ENCODE results near the gene AP2A2. TPM values are rescaled to one million over a fixed set of nuclear protein-coding genes. Genes with fewer than 3 reads are reported as not detected.

AP2A2 gene
- total RNA-seq, 1 experiment from 2014 or later = 55.5 TPM

GRCh38 chr11:1054143-1055108 lies 128.8 kb downstream of the AP2A2 start (continued):
- TF ChIP-seq YY1 (IDR thresholded peaks at IDR 0.05; ENCODE audit: extremely low read depth, insufficient replicate concordance, low read depth, low read length) (no peak), EZH2 (IDR thresholded peaks at IDR 0.05) (no peak), ATF3 (IDR thresholded peaks at IDR 0.05) (no peak), RAD21 (IDR thresholded peaks at IDR 0.05; ENCODE audit: low read depth) (no peak), CTCF (IDR thresholded peaks at IDR 0.05 in 2 of 3, conservative IDR thresholded peaks at IDR 0.05 in 1 of 3; ENCODE audit: borderline replicate concordance in 1 of 3, insufficient read depth in 1 of 3, low read depth in 2 of 3, low read length in 2 of 3) (no peak), POLR2A (IDR thresholded peaks at IDR 0.05; ENCODE audit: borderline replicate concordance, extremely low read depth, insufficient read depth, insufficient read length) (no peak)

GRCh38 chr11:1055109-1055703 lies 129.5 kb downstream of the AP2A2 start:
- Histone ChIP-seq H3K4me2 (ENCODE audit: low read length) (no peak overlapping the region), H3K9me3 (ENCODE audit: control insufficient read depth in 1 of 2, insufficient read depth in 1 of 2, low read depth in 1 of 2, low read length in 2 of 2) (no peaks in the 10 kb centered on the region), H3K9me2 (ENCODE audit: insufficient read depth) (no peaks in the 10 kb centered on the region), H4K20me1 (ENCODE audit: insufficient read depth) (no peaks in the 10 kb centered on the region), H3K4me1 (ENCODE audit: control insufficient read depth in 1 of 2, insufficient read depth in 2 of 2, low read length in 2 of 2) (peaks cover 3 to 30% of the 10 kb centered on the region in 2 experiments; a peak in 3 of 4 replicates), H3K79me2 (ENCODE audit: insufficient read depth, low read length) (no peaks in the 10 kb centered on the region), H3K27me3 (ENCODE audit: insufficient read depth, low read length) (no peaks in the 10 kb centered on the region), H3K4me3 (replicated peaks in 1 of 2; ENCODE audit: low read depth in 1 of 2, low read length in 2 of 2) (no peak overlapping the region), H3K27ac (ENCODE audit: low read depth, low read length) (no peak overlapping the region), H3K36me3 (ENCODE audit: control insufficient read depth in 1 of 2, insufficient read depth in 2 of 2, low read length in 2 of 2) (no peaks in the 10 kb centered on the region), H3K9ac (ENCODE audit: low read length) (no peak overlapping the region), H2AFZ (ENCODE audit: low read depth, low read length, poor library complexity, severe bottlenecking) (no peak overlapping the region)
- ChIA-PET POLR2A (interaction anchor here (1.2 kb wide), 1 partner anchor 235 kb away, joined by 3 read pairs; no protein-coding TSS in a partner anchor), CTCF (no interaction called here), RAD21 (ENCODE audit: low non-redundant PET in 1 of 2, low total read pairs in 2 of 2, uncharacterized antibody in 2 of 2, unreplicated experiment in 2 of 2) (no interaction called here)
- BruUV-seq (replicated peaks) = no TSS peak
- DNase-seq (ENCODE audit: low read depth, low spot score) (no peak), ATAC-seq (no peak)
- intact Hi-C loops (cut with micrococcal nuclease) = loop anchor here (10.0 kb wide), 1 partner anchor 180 kb away; no protein-coding TSS in a partner anchor
- no peak for TF ChIP-seq REST (IDR thresholded peaks at IDR 0.05; ENCODE audit: low read depth)
- no peak for TF ChIP-seq ZBTB33 (IDR thresholded peaks at IDR 0.05; ENCODE audit: extremely low read depth, insufficient replicate concordance, low read length)
- TF ChIP-seq EZH2phosphoT487 (IDR thresholded peaks at IDR 0.05; ENCODE audit: borderline replicate concordance) = no peak
- TF ChIP-seq JUND (IDR thresholded peaks at IDR 0.05) = no peak
- TF ChIP-seq SP1 (IDR thresholded peaks at IDR 0.05; ENCODE audit: low read depth) = no peak
- no peak for TF ChIP-seq FOSL1 (IDR thresholded peaks at IDR 0.05; ENCODE audit: low read depth)
- TF ChIP-seq TCF7L2 (IDR thresholded peaks at IDR 0.05; ENCODE audit: borderline replicate concordance, extremely low read depth, insufficient read depth, insufficient read length) = no peak
- no peak for TF ChIP-seq CBX3 (IDR thresholded peaks at IDR 0.05; ENCODE audit: low read depth)
- no peak for TF ChIP-seq RAD21 (IDR thresholded peaks at IDR 0.05; ENCODE audit: low read depth)
